Measurements from ENCODE around the gene SMARCA2.

Gene SMARCA2

GRCh38 chr9:1995084-1995483 lies 20.1 kb upstream of the SMARCA2 start:
- H3K4me3 ChIP-seq (ENCODE audit: low read length), result no peak overlapping the region
- no peak for DNase-seq (ENCODE audit: low read depth)
- TF ChIP-seq, protein P1, sequence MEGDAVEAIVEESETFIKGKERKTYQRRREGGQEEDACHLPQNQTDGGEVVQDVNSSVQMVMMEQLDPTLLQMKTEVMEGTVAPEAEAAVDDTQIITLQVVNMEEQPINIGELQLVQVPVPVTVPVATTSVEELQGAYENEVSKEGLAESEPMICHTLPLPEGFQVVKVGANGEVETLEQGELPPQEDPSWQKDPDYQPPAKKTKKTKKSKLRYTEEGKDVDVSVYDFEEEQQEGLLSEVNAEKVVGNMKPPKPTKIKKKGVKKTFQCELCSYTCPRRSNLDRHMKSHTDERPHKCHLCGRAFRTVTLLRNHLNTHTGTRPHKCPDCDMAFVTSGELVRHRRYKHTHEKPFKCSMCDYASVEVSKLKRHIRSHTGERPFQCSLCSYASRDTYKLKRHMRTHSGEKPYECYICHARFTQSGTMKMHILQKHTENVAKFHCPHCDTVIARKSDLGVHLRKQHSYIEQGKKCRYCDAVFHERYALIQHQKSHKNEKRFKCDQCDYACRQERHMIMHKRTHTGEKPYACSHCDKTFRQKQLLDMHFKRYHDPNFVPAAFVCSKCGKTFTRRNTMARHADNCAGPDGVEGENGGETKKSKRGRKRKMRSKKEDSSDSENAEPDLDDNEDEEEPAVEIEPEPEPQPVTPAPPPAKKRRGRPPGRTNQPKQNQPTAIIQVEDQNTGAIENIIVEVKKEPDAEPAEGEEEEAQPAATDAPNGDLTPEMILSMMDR (IDR thresholded peaks at IDR 0.05; ENCODE audit: insufficient read depth, low read depth, low read length, missing control alignments), result no peak

DNA sequence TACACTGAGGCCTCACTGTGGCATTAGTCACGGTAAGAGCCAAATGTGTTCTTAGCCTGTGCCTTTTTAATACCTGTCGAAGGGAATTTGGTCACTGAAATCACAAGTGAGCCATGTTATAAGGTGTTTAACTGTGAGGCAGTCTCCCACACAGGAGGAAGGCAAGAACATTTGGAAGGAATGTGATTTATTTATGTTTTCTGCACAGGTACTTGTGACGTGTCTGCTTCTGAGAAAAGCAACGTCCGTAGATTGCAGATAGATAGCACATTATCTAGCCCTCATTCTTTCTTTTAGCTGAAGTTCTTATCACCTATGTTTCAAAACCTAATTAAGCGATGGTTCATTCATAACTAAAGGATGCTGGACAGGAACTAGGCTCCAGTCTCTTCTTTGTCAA lies 19.0 kb upstream of the SMARCA2 start:
- no peak overlapping the region for H3K4me3 ChIP-seq (ENCODE audit: low read length)
- TF ChIP-seq, protein P1 (IDR thresholded peaks at IDR 0.05; ENCODE audit: insufficient read depth, low read depth, low read length, missing control alignments), result no peak
- no peak for DNase-seq (ENCODE audit: low read depth)

GRCh38 chr9:1997646-1998045 lies 17.5 kb upstream of the SMARCA2 start:
- no peak overlapping the region for H3K4me3 ChIP-seq (ENCODE audit: low read length)
- no peak for DNase-seq (ENCODE audit: low read depth)
- TF ChIP-seq, protein P1 (IDR thresholded peaks at IDR 0.05; ENCODE audit: insufficient read depth, low read depth, low read length, missing control alignments), result no peak

DNA sequence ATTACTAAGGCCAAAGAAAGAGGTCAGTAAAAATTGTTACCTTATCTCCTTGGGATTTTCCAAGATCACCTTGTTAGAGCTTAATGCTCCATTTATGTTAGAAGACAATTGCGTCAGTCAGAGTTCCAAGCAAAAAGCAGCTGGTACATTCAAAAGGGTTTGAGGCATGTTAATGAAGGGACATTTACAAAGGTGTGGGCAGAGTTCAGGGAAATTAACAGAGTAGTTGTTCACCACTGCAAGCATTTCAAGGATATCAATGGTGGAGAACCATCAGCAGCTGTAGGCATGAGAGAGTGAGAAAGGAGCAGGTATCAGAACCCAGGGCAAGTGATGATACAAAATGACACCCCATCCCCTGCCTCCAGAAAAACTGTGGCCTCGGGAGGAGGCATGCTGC lies 17.0 kb upstream of the SMARCA2 start:
- TF ChIP-seq, protein P1 (IDR thresholded peaks at IDR 0.05; ENCODE audit: insufficient read depth, low read depth, low read length, missing control alignments), result no peak
- no peak overlapping the region for H3K4me3 ChIP-seq (ENCODE audit: low read length)
- DNase-seq (ENCODE audit: low read depth), result no peak

- TF ChIP-seq, protein P1 (IDR thresholded peaks at IDR 0.05; ENCODE audit: insufficient read depth, low read depth, low read length, missing control alignments), result no peak
- DNase-seq (ENCODE audit: low read depth), result no peak
Observed at GRCh38 chr9:2000314-2000713, 14.8 kb upstream of the SMARCA2 start.

GRCh38 chr9:2008372-2008771 lies 6.8 kb upstream of the SMARCA2 start:
- H3K4me3 ChIP-seq (ENCODE audit: low read length), result no peak overlapping the region
- DNase-seq (ENCODE audit: low read depth), result no peak
- TF ChIP-seq, protein P1 (IDR thresholded peaks at IDR 0.05; ENCODE audit: insufficient read depth, low read depth, low read length, missing control alignments), result no peak

More at GRCh38 chr9:2000314-2000713, 14.8 kb upstream of the SMARCA2 start:
- H3K4me3 ChIP-seq (ENCODE audit: low read length), result no peak overlapping the region

GRCh38 chr9:2012347-2012746 lies 2.8 kb upstream of the SMARCA2 start:
- TF ChIP-seq, protein P1 (IDR thresholded peaks at IDR 0.05; ENCODE audit: insufficient read depth, low read depth, low read length, missing control alignments), result no peak
- no peak for DNase-seq (ENCODE audit: low read depth)
- no peak overlapping the region for H3K4me3 ChIP-seq (ENCODE audit: low read length)
